ENCODE data around the gene TEKT3.

Gene TEKT3

DNA sequence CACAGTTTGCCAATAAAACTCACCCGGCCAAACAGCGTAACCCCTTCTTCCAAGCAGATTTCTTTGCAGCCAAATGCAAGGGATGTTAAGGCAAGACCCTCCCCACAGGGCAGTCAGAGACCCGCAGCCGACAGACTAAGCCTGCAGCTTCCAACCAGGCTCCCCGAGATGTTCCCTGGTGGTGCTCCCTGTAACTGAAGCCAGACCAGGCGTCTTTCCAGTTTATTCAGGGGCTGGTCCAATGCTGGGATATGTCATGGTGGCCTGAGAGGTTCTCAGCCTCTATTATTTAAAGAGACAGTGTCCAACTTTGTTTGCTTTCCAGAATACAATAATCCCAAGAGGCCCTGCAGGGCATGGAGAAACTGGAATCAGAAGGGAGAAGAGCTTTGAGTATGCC is 76.3 kb downstream of the TEKT3 start, which contains the start of gene PMP22:
Gene PMP22, minus strand, starts transcription at position 196 of the 400 bp plus-strand sequence. CDS start 4,599 bp downstream, outside the sequence.
- DNase-seq (ENCODE audit: low spot score), result no peak

DNA sequence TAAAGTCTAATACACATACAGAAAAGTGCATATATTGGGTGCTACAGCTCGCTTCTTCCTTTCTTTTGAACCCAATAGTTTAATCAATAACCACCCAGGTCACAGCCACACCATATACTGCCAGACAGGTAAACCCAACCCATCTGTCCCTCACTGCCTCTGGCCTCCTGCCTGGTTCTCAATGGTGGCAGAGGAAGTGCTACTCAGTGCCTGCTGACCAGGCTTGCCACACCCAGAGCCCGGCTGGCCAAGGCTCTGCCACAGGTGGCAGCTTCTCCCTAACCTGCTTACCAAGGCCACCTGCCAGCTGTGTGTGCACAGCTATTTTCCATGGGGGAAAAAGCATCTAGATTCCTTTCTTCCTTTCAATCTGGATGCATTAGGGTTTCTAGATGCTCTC is 76.9 kb downstream of the TEKT3 start:
- DNase-seq (ENCODE audit: low spot score), result no peak

DNA sequence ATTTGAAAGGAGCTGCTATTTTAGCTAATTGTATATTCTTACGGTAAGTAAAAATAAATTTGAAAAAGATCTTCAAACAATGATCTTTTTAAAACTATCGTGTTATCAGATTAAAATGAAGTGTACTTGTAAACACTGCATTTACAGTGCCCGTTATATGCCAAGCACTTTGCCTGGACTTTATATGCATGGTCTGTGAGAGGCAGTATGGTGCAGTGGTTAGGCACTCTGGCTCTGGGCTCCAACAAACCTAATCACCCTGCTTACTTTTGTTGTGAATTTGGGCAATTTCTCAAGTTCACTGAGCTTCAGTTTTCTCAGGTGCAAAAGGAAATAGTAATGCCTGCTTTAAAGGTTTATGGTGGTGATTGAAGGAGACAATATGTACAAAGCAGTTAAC is 77.7 kb downstream of the TEKT3 start:
- DNase-seq (ENCODE audit: low spot score), result no peak

DNA sequence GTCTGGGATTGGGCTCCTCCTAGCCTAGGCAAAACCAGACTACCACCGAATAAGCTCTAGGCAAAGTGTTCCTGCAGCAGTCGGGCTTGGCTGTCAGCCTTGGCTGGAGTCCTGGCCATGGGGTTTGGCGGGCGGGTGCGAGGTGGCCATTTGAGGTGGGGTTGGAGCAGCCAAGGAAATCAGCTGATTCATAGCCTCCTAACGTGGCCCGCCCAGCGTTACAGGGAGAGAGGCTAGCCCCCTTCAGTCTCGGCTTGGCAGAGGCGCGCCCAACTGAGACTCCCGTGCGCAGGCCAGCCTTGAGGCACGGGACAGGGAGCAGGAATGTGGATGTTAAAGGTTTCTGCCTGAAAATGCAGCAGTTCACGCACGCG is 78.2 kb downstream of the TEKT3 start:
- no peak for DNase-seq (ENCODE audit: low spot score)

DNA sequence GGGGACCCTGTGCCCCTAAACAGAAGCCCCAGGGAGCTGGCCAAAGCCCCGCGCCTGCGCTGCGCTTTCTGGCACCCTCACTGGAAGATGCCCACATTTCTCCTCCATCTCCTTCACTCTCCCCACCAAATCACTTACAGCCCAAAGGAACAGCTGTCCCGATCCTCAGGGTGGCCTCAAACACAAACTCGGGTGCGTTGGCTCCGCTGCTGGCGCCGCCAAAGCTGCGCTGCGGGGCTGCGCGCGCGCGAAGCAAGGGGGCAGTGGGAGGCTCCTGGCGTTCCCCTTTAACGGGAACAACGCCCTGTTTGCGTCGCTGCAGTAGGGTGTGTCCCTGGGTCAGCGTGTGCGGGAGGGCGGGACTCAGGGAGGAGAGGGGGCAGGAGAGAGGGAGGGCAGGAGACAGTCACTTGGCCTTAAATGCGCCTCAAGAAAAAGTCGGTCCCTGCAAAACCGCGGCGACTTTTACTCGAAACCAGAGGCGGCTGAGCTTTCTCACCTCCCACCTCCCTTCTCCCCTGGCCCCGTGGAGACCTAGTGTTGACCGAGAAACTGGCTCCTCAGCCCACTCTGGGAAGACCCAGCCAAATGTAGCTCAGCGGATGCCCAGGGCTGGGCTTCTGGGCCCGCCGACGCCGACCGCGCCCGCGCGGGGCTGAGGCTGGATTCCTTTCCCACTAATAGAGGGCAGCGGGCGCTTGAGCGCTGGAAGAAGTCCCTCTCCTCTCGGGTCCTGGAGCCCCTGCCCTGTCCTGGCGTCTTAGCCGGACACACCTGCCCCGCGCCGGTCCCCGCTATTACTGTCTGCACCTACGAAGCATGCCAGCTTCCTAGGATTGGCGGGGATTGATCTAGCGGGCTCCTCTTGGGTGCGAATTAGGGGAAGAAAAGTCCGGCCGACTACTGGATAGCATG is 78.8 kb downstream of the TEKT3 start:
- DNase-seq (ENCODE audit: low spot score), result no peak

DNA sequence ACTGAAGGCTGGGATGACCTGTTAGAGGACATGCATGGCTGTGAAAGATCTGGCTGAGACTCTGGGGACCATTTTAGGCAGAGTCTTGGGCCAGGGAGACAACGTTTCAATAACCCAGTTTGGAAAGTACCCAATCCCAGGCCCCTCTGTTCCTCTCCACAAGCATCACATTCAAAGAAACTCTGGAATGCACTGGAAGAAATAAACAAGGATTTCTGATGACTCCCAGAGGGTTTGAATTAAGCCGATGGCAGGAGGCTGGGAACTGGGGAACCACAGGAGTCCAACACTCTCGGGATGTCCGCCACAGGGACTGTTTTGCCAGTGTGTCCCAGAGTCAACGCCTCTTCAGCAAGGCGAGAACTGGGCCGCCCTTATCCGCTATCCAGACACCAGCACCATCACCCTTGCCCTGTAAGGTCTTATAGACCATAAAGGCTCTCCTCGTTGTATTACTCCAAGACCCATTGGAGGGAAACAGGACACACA is 79.6 kb downstream of the TEKT3 start:
- DNase-seq (ENCODE audit: low spot score), result no peak

DNA sequence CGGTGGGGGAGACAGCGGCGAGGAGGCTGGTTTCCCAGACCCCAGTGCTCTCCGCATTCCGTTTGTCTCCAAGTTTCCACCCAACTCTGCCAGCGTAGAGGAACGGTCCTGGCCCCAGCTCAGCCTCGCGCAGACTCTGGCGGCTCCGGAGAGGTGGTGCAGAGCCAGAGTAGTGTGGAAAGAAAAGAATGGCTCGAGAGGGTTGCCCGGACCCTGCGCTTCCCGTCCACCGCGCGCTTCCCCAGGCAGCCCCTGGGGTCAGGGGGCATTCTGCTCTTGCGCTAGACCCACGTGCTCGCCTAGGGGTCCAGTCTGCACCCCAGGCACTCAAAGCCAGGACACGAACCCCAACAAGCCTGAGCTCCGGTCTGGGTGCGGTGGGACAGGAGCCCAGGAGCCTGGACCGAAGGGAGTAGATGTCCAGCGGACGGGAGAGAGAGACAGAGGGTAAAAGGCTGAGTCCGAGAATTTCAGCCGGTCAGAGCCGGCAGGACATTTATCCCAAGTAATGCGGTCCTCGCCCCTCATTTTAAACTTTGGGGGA is 80.1 kb downstream of the TEKT3 start:
- no peak for DNase-seq (ENCODE audit: low spot score)

DNA sequence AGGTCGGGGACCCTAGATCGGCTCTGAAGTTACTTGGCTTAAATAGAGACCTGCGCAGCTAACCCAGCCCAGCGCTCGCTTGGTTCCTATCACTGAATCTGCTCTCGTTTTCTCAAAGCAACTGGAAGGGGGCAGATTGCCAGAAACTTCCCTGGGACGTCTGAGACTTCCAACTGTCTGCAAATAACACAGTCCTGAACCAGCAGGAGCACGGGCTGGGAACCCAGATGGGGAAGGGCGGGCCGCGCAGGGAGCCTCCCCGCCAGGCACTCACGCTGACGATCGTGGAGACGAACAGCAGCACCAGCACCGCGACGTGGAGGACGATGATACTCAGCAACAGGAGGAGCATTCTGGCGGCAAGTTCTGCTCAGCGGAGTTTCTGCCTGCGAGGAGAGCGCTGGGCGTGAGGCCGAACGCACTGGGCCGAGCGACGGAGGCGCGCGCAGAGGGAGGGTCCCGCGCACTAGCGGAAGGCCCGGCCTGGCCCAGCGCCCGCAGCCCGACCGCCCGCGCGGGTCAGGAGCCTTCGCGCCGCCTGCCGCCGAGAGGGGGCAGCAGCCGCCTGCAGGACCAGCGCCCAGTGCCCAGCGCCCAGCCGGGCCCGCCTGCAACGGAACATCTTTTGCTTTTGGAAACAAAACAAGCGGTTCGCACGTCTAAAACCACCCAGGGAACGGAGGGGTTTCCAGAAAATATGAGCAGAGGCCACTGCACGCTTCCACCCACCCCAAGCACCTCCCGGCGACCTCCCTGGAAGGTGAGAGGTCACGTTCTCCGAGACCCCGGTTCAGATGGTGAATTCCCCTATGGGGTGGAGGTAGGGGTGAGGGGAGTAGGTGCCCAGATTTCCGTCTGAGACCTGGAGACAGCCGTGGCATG is 80.8 kb downstream of the TEKT3 start:
- peak; percentile 25 for DNase-seq (ENCODE audit: low spot score)

DNA sequence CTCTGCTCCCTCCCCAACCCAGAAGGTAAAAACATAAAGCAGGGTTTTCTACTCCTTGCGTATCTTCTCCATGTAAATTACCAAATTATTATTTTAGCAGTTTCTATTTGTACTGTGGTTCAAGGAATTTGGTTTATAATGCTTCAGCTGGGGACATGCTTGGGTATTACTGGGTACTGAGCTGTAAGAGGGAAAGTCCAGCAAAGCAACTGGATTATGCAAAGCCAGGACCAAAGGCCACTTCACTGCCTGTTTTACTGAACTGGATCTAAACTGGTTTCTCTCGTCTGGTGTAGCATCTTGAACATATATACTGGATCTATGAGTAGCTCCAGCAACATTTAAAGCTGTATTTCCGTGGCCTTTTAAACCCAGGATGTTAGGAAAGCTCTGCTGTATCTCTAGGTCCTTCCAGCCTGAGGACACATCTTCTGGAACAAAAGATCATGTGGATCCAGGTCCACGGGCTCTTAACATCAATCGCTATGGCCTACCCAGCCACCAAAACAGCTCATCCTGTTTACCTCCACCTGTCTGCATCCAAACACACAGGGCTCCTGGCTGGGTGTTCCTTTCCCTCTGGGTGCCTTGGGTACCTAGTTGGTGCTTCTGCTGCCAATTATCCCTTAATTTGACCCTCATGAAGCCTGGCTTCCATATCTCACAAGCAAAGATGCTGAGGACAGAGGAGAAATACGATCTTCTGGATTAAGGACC is 83.4 kb downstream of the TEKT3 start:
- no peak for DNase-seq (ENCODE audit: low spot score)

DNA sequence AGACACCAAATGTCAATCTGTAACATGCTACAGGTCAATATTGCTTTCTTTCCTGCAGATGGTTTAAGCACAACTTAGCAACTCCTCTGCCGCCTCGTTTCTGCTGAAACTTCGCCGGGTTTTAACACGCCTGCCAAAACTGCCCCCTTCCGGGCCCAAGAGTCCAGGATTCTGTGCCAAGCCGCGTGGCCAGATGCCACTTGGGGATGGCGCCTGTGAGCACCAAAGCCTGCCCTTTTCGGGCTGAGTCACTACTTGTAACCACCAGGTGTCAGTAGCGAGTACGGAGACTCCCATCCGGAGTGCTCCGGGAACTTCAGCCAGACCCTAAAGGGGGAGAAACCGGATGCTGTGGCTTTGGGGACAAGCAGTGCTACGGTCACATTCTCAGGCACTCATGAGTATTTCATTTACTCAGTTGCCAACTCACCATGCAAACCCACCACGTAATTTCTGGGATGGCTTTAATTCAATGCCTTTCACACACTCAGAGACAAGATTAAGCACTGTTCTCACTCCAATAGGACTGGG is 84.1 kb downstream of the TEKT3 start:
- DNase-seq (ENCODE audit: low spot score), result peak; percentile 58

DNA sequence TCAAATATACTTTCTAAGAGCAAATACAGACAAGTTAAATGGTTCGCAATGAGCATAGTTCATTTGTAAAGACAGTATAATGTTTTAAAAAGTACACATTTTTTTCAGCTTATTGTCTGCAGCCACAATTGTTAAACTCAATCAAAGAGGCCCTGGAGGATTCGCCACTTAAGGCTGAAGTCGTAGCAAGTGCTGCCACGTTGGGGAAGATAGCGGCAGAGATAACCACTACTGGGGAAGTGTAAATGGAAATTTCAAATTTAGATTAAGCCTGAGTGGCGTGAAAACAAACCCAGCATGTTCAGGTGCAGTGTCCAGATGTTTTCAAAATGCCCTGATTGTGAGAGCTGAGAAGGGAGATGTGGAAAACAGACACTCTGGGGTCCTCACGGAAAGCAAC is 84.7 kb downstream of the TEKT3 start:
- DNase-seq (ENCODE audit: low spot score), result no peak

DNA sequence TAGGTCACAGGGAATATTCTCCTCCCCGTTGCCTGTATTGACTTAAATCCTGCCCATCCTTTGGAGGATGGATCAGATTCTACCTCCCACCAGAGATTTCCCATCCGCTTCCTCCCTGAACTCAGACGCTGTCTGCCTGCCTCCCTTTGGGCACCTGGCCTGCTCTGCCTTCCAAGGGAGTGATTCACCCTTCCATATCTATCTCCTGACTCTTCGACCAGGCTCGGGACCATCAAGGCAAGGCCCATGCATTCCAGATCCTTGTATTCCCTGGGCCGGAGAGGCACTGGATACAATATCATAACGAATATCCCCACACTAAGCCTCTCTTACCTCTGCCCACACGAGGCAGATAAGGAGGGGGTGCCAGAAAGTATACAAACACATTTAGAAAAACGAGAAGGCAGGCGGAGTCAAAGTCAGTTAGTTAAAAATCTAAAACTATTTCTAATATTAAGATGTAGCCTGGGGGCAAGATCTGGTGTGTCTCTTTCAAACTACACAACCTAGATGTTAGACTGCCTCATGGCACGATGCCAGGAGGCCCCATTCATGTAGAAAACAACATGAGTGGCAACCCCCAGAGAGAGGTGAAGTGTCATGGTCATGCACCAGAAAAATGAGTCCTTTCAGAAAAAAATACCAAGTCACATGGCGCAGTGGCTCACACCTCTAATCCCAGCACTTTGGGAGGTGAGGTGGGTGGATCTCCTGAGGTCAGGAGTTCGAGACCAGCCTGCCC is 85.5 kb downstream of the TEKT3 start:
- no peak for DNase-seq (ENCODE audit: low spot score)
